OCI-LY7 (cell line): Measurements from ENCODE around the gene LRRC28. TPM values are rescaled to one million over a fixed set of nuclear protein-coding genes. Genes with fewer than 3 reads are reported as not detected.

Source experiments
- BruUV-seq: library from RNA; stranded (reverse); fragments of 400-500 nt; replicated peaks from 2 replicates; lab custom pipeline; 2021; lab: Mats Ljungman, UMichigan
- CTCF ChIA-PET: fragments of 300-600 bp; sonication (Branson Sonifier 250); formaldehyde crosslinking; loops from one replicate; lab custom pipeline; 2022; ENCODE audit warnings: antibody characterized with exemption; ENCODE audit not compliant: unreplicated experiment; lab: Charles Lee
- POLR2A ChIA-PET: fragments of 300-600 bp; sonication (Branson Sonifier 250); formaldehyde crosslinking; loops from one replicate; lab custom pipeline; 2022; ENCODE audit warnings: antibody characterized with exemption; lab: Charles Lee
- DNase-seq: peaks from one replicate; pipeline ENCODE4 v3.0.0-alpha.2; 2015; ENCODE audit warnings: low spot score
- H2AFZ ChIP-seq: fragments of 200-600 bp; sonication (generic), shearing (Covaris generic); 2 replicates; pipeline ENCODE4 v1.6.1; 2014; ENCODE audit warnings: mild to moderate bottlenecking, antibody characterized with exemption, low read length, moderate library complexity
- H3K27ac ChIP-seq: fragments of 200-600 bp; sonication (generic); 2 replicates; pipeline ENCODE4 v1.5.1; 2014; ENCODE audit warnings: mixed run types, low read depth, mild to moderate bottlenecking, moderate library complexity, low read length, inconsistent platforms; ENCODE audit not compliant: poor library complexity, severe bottlenecking
- H3K36me3 ChIP-seq: fragments of 200-600 bp; sonication (generic); 2 replicates; pipeline ENCODE4 v1.6.1; 2014; ENCODE audit warnings: mild to moderate bottlenecking, antibody characterized with exemption, low read length, moderate library complexity, mixed read lengths; ENCODE audit not compliant: insufficient read depth
- H3K4me1 ChIP-seq: fragments of 200-600 bp; sonication (generic); 2 replicates; pipeline ENCODE4 v1.5.1; 2014; ENCODE audit warnings: mild to moderate bottlenecking, low read length; ENCODE audit not compliant: insufficient read depth, poor library complexity, severe bottlenecking
- H3K4me2 ChIP-seq: fragments of 200-600 bp; sonication (generic); 2 replicates; pipeline ENCODE4 v1.6.1; 2014; ENCODE audit warnings: mild to moderate bottlenecking, low read length
- H3K4me3 ChIP-seq: fragments of 200-600 bp; sonication (generic); 2 replicates; pipeline ENCODE4 v1.5.1; 2014; ENCODE audit warnings: mild to moderate bottlenecking, low read depth, low read length; ENCODE audit not compliant: poor library complexity, severe bottlenecking
- H3K79me2 ChIP-seq: fragments of 200-600 bp; sonication (generic); 2 replicates; pipeline ENCODE4 v1.6.1; 2016; ENCODE audit warnings: low read depth, mild to moderate bottlenecking, low read length, moderate library complexity, mixed read lengths; ENCODE audit not compliant: insufficient read depth
- H3K9me2 ChIP-seq: fragments of 200-600 bp; sonication (generic); 2 replicates; pipeline ENCODE4 v1.6.1; 2016; ENCODE audit warnings: mild to moderate bottlenecking, low read length, mixed read lengths; ENCODE audit not compliant: insufficient read depth
- H3K9me3 ChIP-seq: fragments of 200-600 bp; sonication (generic); 2 replicates; pipeline ENCODE4 v1.6.1; 2014; ENCODE audit warnings: mild to moderate bottlenecking, mixed run types, low read length, mixed read lengths
- H4K20me1 ChIP-seq: fragments of 200-600 bp; sonication (generic); 2 replicates; pipeline ENCODE4 v1.6.1; 2014; ENCODE audit warnings: mild to moderate bottlenecking, antibody characterized with exemption, low read length, moderate library complexity, mixed read lengths; ENCODE audit not compliant: insufficient read depth
- CTCF ChIP-seq: fragments of 200-600 bp; sonication (generic); conservative IDR thresholded peaks from 2 replicates; pipeline ENCODE4 v1.5.1; 2014; ENCODE audit warnings: mild to moderate bottlenecking, antibody characterized with exemption, low read length, moderate library complexity, mixed read lengths
- EZH2phosphoT487 ChIP-seq: fragments of 200-600 bp; sonication (generic); IDR thresholded peaks from 2 replicates; pipeline ENCODE4 v1.6.1; 2018; ENCODE audit warnings: low read depth, borderline replicate concordance, mild to moderate bottlenecking, mixed run types, antibody characterized with exemption, low read length, moderate library complexity, mixed read lengths
- intact Hi-C: fragments of 100-400 bp; cut with micrococcal nuclease; formaldehyde crosslinking; loops from one replicate; pipeline ENCODE4 v1.10.0; 2022; ENCODE audit not compliant: unreplicated experiment
- total RNA-seq, 2 experiments: library from RNA; depleted of rRNA in 1 of 2; stranded (reverse); fragments of >200 nt in 1 of 2; shearing (Covaris generic) in 1 of 2; gene quantifications; 2 replicates each; pipeline ENCODE4 v1.2.3, GENCODE V29; 2014 to 2022

LRRC28 gene
- total RNA-seq, 2 experiments from 2014 or later, result 25.7 to 30.2 TPM

DNA sequence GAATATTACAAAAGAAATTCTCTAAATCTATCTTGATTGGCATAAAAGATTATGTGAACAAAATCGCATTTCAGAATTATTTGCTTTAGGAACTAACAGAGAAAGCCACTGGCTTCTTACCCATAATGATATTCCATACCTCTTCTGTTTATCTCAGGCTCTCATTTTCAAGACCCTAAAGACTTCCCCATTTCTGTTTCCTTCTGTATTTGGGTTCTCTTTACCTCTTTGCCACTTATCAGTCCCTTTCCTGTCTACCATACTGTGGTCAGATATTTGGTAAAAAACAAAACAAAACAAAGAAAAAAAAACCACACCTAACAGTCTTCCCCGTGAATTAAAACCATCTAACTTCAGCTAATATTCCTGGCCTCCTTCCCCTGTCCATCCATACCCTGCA, 108.5 kb downstream of the LRRC28 start:
- POLR2A ChIA-PET, result no interaction called here
- TF ChIP-seq EZH2phosphoT487 (no peak), CTCF (no peak)
- no peak overlapping the region for H3K27ac ChIP-seq
- no peak overlapping the region for H2AFZ ChIP-seq
- no peaks in the 10 kb centered on the region for H3K9me3 ChIP-seq
- CTCF ChIA-PET, result no interaction called here
- intact Hi-C loops, result no loop called here
- no peaks in the 10 kb centered on the region for H3K79me2 ChIP-seq
- no peaks in the 10 kb centered on the region for H4K20me1 ChIP-seq
- no peak for DNase-seq
- BruUV-seq, result no TSS peak
- no peaks in the 10 kb centered on the region for H3K9me2 ChIP-seq
- no peaks in the 10 kb centered on the region for H3K4me1 ChIP-seq
- no peak overlapping the region for H3K4me2 ChIP-seq
- H3K4me3 ChIP-seq, result no peak overlapping the region
- H3K36me3 ChIP-seq, result no peaks in the 10 kb centered on the region

GRCh38 chr15:99361545-99362185, 110.4 kb downstream of the LRRC28 start:
- CTCF ChIA-PET, result no interaction called here

More at GRCh38 chr15:99361545-99362185, 110.4 kb downstream of the LRRC28 start:
- Histone ChIP-seq H3K4me1 (no peaks in the 10 kb centered on the region), H3K4me3 (no peak overlapping the region), H3K79me2 (no peaks in the 10 kb centered on the region), H3K9me3 (no peaks in the 10 kb centered on the region), H3K4me2 (no peak overlapping the region), H3K27ac (no peak overlapping the region), H3K36me3 (no peaks in the 10 kb centered on the region; the same call in 1 of the 2 replicates), H4K20me1 (no peaks in the 10 kb centered on the region), H2AFZ (no peak overlapping the region), H3K9me2 (no peaks in the 10 kb centered on the region)
- DNase-seq, result peak; percentile 31
- POLR2A ChIA-PET, result no interaction called here
- no TSS peak for BruUV-seq
- no peak for TF ChIP-seq EZH2phosphoT487
- peak; percentile 87 for TF ChIP-seq CTCF
- intact Hi-C loops, result no loop called here
